RWPE1 (cell line): Measurements from ENCODE around the gene PTPRCAP.

Experiments
- CTCF ChIA-PET: fragments of 350-600 bp; sonication (Branson Sonifier 250); formaldehyde crosslinking; extraction: SDS; loops from one replicate; lab custom pipeline; 2021; lab: Yijun Ruan, JAX
- POLR2A ChIA-PET: fragments of 400-600 bp; formaldehyde crosslinking; extraction: SDS; loops from one replicate; lab custom pipeline; 2020; ENCODE audit warnings: antibody characterized with exemption; ENCODE audit not compliant: low non-redundant PET; lab: Yijun Ruan, JAX
- DNase-seq: peaks from one replicate; pipeline ENCODE4 v3.0.0; 2012; ENCODE audit warnings: low spot score
- H3K27ac ChIP-seq: fragments of 450-650 bp; 2 replicates; pipeline ENCODE4 v1.5.1; 2017
- CTCF ChIP-seq: fragments of 450-650 bp; conservative IDR thresholded peaks from 2 replicates; pipeline ENCODE4 v1.5.1; 2017; ENCODE audit warnings: low read depth, mild to moderate bottlenecking

The PTPRCAP gene

GRCh38 chr11:67401495-67402191 is 35.8 kb downstream of the PTPRCAP start, which contains the start of gene PPP1CA:
Gene PPP1CA, minus strand, starts transcription at chr11:67401858. Its CDS starts 76 bp downstream, at chr11:67401782.
- peak within 1 kb of the TSS; percentile 94 for H3K27ac ChIP-seq

GRCh38 chr11:67400942-67401494 is 36.5 kb downstream of the PTPRCAP start:
- no peak for DNase-seq
- ChIA-PET CTCF (interaction anchor here (0.6 to 2.0 kb wide), 14 partner anchors 9 to 105 kb away, joined by 3 to 13 read pairs (median 4); partner anchors contain the start of genes CABP4, RAD9A and RPS6KB2), POLR2A (interaction anchor here (0.6 to 2.4 kb wide), 6 partner anchors 9 to 104 kb away, joined by 3 to 14 read pairs (median 6); partner anchors contain the start of genes RAD9A, RPS6KB2 and TMEM134)
- no peak for TF ChIP-seq CTCF
- H3K27ac ChIP-seq: peak overlapping the region; percentile 94

More at GRCh38 chr11:67401495-67402191, 35.8 kb downstream of the PTPRCAP start, which contains the start of gene PPP1CA:
- DNase-seq: peak; percentile 95
- TF ChIP-seq CTCF: peak; percentile 85
- POLR2A ChIA-PET: interaction anchor here (0.6 to 2.4 kb wide), 12 partner anchors 9 to 146 kb away, joined by 3 to 14 read pairs (median 4); partner anchors contain the start of genes RAD9A, RPS6KB2 and TMEM134
- CTCF ChIA-PET: interaction anchor here (0.6 to 2.0 kb wide), 17 partner anchors 10 to 105 kb away, joined by 3 to 13 read pairs (median 4); partner anchors contain the start of genes RAD9A and RPS6KB2

- CTCF ChIA-PET: interaction anchor here (0.5 to 1.8 kb wide), 8 partner anchors 8 to 546 kb away, joined by 4 to 13 read pairs (median 6); partner anchors contain the start of genes CABP4, RAD9A and RPS6KB2
- POLR2A ChIA-PET: interaction anchor here (0.6 to 2.4 kb wide), 3 partner anchors 9 to 68 kb away, joined by 3 to 14 read pairs (median 11); partner anchors contain the start of genes RAD9A and TMEM134
- peak overlapping the region; percentile 94 for H3K27ac ChIP-seq
- no peak for DNase-seq
- no peak for TF ChIP-seq CTCF
Observed at GRCh38 chr11:67400251-67400941, 37.1 kb downstream of the PTPRCAP start.

GRCh38 chr11:67398661-67399563 is 38.6 kb downstream of the PTPRCAP start:
- no peak for TF ChIP-seq CTCF
- DNase-seq: no peak
- ChIA-PET CTCF (interaction anchor here (0.6 kb wide), 1 partner anchor 28 kb away, joined by 6 read pairs; no protein-coding TSS in a partner anchor), POLR2A (no interaction called here)
- peak overlapping the region; percentile 94 for H3K27ac ChIP-seq

GRCh38 chr11:67397986-67398660 is 39.4 kb downstream of the PTPRCAP start:
- no peak for DNase-seq
- peak overlapping the region; percentile 94 for H3K27ac ChIP-seq
- POLR2A ChIA-PET: no interaction called here
- CTCF ChIA-PET: no interaction called here
- TF ChIP-seq CTCF: no peak
